SK-N-DZ (cell line): ENCODE data around the gene UMODL1.

Experiments used
- DNase-seq: peaks from one replicate; pipeline ENCODE4 v3.0.0-alpha.2; 2015; ENCODE audit warnings: low spot score

UMODL1 gene

DNA sequence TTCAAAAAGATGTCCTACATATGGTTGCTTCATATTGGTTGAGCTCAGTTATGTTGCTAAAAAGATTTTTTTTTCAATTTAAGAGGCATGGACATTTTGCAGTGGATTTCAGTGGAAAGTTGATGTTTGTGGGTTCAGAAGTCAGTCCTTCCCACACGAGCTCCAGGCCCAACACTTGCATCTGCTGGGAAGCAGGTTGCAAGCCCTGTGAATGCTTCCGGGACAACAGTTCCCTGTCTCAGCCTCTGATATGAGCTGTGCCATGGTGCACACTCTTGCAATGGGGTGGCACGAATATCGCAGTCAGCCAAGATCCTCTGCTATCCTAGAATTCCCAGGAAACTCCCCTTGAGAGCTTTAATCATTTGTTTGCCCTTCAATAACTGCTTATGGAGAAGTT lies 117.5 kb downstream of the UMODL1 start:
- DNase-seq, result no peak

DNA sequence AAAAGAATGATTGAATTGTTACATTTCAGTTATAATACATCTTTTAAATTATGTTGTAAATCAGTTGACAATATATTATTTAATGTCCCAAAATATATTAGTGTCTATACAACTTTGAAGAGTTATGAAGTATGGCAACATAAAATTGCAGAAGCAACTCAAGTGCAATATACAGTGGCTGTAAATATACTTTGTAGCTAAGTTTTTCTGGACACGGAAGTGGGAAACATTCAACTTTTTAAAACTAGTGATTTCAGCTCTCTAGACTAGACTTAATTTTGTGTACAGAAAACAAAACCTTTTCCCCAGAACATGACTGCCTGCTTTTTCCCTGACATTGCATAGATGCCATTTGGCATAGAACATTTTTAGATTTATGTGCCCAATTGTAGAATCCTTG lies 118.3 kb downstream of the UMODL1 start:
- no peak for DNase-seq

DNA sequence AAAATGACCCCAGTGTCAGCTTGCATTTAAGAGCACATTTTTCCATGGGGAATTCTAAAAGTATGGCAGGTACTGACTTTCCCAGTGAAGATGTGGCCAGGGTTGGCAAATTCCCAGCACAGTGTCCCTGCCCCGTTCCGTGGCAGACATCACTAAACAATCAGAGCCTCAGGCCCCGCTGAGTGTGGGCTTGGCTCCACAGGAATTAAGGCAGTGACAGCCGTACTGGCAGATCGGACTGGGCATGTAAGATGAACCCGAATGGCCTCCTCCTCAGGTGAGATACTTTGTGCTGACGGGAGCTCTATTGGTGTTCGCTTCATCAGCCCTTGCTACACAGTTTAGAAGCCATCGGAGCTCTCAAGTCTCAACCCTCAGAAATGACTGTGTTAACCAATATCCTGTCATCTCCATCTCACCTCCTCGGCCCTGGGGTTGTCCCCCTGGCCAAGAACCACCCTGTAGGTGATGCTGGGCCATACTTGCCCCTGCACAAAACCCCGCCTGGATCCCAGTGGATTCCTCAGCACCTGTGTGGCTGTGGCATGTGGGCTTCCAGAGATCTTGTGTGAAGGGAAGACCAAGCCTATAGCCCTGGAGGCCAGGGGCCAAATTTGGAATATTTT lies 118.9 kb downstream of the UMODL1 start:
- no peak for DNase-seq

DNA sequence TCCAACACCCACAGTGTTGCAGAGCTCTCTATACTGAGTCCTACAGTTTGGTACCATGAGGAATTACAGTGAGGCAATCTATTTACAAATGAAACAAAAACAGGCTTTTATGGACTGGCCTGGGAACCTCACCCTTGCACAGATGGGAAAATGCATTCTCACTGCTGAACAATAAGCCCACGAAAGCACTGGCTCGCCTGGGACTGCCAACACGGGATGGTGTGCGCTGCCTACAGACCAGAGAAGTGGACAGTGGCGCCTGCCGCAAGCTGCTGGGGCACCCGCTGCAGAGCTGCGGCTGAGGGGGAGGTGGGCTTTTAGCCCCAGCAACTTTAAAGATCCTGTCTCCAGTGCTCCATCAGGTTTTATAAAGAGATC lies 119.4 kb downstream of the UMODL1 start:
- no peak for DNase-seq

DNA sequence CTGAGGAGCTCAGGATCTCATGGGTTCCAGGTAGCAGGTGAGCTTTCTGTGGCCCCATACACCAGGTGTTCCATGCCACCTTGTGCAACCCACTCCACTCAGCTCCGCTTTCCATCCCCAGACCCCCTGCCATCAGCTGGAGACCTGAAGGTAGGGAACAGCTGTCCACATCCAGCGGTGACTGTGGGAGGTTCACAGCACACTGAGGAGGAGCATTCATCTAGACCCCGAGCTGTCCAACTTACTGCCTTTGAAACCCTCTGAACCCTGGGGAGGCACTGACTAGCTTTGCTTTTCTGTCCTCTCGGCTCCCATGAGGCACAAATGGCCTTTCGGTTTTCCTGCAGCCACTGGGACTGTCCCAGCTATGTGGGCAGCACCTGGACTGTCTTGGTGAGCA lies 119.9 kb downstream of the UMODL1 start:
- DNase-seq, result no peak

DNA sequence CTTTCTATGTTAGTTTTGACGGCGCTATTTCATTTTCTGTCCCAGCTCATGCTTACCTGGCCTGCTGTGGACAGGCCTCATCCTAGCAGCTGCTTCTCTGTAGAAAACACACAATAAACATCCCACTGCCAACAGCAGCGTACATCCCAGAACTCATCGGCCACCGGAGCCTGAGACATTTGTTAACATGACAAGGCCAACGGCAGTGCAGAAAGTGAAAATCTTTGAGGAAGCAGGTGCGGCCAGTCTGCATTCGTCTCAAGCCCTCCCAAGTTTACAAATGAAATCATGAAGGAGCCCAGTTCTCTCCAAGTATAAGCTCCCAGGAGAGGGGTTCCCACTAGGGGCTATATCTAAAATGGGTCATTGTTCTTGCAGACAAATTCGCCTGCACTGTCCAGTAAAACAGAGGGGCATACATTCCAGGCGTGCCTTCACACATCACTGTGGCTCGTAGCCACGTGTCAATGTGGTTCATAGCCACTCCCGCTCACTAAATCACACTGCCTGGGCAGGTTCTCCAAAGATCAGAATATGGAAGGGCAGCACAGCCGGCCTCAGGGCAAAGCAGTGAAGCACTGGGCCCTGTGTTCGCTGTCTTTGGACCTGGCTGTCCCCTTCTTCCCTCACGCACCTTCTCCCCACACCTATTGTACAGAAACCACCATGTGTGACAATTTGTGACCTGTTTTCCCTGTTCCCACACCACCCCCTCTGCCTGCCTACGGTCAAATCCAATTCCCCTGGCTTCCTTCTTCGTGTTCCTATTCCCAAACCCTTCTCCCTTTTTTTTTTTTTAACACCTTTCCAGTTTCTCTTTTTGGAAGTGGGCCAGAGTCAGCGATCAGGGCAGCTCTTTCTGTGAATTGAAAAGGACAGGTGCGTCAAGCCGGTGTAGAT lies 120.8 kb downstream of the UMODL1 start:
- no peak for DNase-seq
